GM08714 (cell line): Measurements from ENCODE around the gene SDK1.

ENCODE experiments used
- H3K4me3 ChIP-seq: fragments of 200-500 bp; sonication (Bioruptor generic); 2 replicates; pipeline ENCODE4 v1.5.1; 2014; ENCODE audit warnings: mild to moderate bottlenecking, low read length, inconsistent platforms
- ZNF274 ChIP-seq: IDR thresholded peaks from 2 replicates; pipeline ENCODE4 v1.6.1; 2012; ENCODE audit warnings: mild to moderate bottlenecking, low read depth, low read length

The SDK1 gene

DNA sequence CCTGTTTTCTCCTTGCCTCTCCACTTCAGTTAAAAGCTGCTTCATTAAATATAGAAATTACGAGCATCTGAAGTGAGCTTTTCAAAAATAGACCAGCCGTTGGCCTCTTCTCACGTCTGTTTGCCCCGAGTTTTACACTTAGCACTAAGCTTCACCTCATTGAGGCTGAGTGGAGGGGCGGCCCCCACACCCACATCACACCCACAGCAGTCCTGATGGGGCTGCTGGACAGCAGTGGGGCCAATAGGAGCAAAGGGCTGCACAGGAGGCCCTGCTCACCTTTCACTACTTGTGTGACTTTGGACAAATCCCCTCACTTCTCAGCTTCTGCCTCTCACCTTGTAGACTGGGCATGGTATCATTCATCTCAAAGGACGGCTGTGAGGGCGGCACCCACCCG lies 677.8 kb downstream of the SDK1 start:
- TF ChIP-seq ZNF274: no peak
- no peak overlapping the region for H3K4me3 ChIP-seq

DNA sequence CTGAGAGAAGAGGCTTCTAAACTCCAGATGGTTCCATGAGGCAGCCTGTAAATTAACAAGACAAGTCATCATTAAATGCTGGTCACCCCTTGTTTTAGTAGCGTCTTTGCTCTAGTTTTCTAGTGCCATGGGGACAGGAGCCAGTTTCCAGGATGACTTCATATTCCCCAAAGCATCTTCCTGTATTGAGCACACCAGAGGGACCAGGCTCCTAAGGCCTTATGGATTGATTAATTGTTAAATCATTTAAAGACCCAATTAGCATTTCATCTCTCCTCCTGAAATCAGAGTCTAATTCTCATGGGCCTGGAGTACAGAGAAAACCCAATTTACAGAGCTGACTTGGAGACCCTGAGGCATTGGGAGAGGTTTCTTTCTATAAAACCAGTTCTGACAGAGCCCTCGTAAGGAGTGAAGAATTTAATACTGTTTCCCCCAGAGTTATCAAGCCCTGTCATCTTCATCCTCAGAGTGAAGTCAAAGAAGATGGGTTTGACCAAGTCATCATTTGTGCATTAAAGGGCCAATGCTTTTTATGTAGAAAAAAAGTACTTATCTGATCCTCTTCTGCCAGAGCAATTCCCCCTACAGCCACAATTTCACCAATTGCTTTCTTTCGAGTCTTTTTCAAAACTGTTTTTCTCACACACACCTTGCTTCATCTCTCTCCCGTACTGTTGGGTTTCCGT lies 678.7 kb downstream of the SDK1 start:
- TF ChIP-seq ZNF274: no peak

DNA sequence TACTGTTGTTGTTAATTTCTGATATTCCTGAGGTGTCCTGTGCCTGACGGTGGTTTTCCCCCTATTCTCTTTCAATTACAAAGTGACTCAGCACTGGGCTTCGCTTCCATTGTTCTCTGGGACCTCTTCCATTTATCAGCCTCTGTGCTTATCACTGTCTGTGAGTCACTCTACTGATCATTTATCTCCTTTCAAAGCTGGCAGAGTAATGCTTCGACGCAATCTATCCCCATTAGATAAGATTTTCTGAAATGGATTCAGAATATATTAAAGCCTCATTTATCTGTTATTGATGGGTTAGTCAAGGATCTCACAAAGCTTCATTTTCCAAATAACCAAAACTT lies 679.2 kb downstream of the SDK1 start:
- H3K4me3 ChIP-seq: no peak overlapping the region
- no peak for TF ChIP-seq ZNF274

More for the DNA sequence above, 678.7 kb downstream of the SDK1 start:
- no peak overlapping the region for H3K4me3 ChIP-seq

DNA sequence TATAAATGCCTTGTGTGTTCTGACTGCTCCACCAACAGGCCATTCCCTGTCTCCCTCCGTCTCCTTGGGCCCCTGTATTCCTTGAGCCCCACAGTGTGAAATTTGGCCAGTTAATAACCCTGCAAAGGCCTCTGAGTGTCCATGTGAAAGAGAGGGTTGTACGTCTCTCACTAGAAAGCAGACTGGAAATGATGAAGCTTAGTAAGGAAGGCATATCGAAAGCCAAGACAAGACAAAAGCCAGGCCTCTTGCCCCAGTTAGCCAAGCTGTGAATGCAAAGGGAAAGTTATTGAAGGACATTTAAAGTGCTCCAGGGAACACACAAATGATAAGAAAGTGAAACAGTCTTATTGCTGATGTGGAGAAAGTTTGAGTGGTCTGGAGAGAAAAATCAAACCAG lies 680.2 kb downstream of the SDK1 start:
- no peak overlapping the region for H3K4me3 ChIP-seq
- TF ChIP-seq ZNF274: no peak

DNA sequence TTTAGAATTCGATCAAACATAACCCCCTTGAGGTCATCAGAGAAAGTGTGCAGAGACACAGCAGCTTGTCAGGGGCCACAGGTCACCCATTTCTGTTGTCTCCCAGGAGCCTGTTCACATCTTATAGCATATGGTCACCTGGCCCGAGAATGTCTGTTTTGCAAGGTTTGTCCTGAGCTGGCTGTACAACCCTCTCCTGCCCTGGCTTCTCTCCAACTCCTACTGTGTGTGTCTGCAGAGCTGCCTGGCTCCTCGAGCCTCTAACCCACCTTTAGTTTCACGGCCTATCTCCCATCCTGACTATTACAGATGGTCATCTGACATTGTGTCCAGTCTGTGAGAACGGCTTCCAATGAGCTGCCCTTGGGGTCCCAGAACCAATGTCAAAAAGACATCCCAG lies 683.4 kb downstream of the SDK1 start:
- no peak for TF ChIP-seq ZNF274
- H3K4me3 ChIP-seq: no peak overlapping the region

DNA sequence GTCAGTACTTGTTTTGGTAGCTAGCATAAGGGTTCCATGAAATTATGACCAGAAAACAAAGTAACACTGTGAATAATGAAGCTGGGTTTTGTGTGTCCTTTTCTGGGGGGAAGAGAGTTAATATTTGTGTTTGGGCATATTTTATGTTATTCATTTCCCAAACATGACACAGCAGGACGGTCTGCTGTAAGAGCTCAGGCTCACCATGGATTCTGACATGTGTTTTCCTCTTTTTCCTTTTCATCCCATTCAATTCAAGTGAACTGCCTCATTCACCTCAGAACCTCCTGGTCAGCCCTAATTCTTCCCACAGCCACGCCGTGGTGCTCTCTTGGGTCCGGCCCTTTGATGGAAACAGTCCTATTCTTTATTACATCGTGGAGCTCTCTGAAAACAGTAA lies 685.9 kb downstream of the SDK1 start:
- TF ChIP-seq ZNF274: no peak
- no peak overlapping the region for H3K4me3 ChIP-seq

DNA sequence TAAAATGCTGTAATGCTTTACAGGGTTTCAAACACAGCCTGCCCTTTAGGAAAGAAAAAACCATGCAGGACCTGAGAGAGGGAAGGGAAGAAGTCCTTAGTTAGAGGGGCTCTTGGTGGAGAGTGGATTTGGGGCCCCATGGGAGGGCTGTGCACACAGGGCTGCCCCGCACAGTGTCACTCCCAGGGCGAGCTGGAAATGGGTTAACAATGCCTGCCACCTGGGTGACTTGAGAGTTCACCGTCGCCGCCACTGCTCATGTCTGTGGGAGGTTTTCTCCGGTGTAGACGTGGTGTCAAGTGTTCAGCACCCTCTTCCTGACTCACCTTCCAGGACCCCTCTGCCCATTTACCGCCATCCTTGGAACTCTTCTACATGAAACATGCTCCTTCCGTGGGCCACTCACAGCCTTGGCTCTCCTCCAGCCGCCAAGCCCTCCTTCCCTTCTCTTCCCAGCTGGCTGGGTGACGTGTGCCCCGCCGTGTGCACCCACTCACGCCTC lies 686.4 kb downstream of the SDK1 start:
- H3K4me3 ChIP-seq: no peak overlapping the region
- no peak for TF ChIP-seq ZNF274

DNA sequence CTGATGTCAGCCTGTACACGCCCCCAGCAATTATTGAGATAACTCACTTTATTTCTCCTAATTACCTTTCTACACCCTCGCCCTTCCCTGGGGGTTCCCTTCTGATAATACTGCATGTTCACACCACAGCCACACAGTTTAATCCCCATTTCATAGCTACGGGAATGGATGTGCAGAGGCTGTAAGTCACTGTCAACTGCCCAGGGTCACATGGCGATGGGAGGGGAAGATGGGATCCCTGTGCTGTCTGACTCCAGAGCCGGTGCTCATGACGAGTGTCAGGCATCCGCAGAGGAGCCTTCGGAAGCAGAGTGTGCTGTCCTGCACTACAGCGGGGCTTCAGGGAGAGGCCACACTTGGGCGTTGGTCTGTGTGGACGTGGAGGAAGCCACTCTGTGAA lies 688.7 kb downstream of the SDK1 start:
- no peak for TF ChIP-seq ZNF274
- no peak overlapping the region for H3K4me3 ChIP-seq

DNA sequence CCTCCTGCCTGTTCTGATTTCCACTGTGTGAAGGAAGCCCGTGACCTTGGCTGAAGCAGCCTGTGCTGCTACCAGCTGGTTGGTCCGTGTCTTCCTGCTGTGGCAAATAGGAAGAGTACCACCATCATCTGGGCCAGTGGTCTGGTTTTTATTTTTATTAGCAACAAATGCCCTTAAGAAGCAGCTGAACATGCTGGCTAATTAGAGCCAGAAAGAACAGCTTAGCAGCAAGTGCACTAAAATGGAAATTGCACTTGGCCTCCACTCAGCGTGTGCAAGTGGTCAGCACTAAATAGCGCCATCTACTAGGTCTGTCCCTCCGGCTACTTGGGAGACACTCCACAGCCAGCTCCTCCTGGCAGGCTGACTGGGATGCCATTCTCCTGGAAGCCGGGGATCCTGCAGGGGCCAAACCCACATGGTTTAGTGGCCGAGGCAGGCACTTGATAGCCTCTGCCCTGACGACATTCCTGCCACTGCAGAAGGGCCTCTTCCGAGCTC lies 690.7 kb downstream of the SDK1 start:
- no peak overlapping the region for H3K4me3 ChIP-seq
- no peak for TF ChIP-seq ZNF274

DNA sequence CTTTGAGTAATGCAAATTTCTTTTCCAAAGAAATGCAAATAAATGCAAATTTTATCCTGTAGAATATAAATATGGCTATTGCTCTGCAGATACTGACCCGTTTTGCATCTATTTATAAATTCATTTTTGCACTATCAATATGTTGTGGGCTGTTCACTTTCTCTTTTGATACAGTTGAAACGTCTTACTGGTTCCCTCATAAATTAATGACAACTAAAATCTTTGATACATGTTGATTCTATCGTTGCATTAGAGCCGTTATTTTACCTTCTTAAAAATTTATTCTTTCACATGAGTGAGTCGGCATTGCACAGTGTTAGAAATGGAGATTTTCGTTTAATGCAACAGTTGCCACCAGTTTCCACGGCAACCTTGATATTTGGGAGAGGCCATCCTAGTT lies 691.8 kb downstream of the SDK1 start:
- TF ChIP-seq ZNF274: no peak
- no peak overlapping the region for H3K4me3 ChIP-seq

DNA sequence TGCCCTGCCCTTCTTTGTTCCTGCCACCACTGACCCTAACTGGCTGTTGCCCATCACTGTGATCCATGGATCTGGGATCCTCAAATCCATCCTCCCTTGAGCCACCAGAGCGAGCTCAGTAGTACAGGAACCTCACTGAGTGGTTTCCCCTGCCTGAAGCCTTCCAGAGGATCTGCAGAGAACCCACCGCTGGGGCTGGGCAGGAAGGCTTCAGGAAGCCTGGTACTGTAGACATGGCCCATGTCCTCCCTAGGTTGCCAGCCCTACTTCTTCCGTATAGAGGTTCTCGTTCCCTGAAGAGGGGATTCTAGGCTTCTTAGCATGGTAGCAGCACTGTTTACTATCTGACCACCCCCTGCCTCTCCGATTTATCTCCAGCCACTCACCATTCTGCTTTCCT lies 693.7 kb downstream of the SDK1 start:
- H3K4me3 ChIP-seq: no peak overlapping the region
- no peak for TF ChIP-seq ZNF274

DNA sequence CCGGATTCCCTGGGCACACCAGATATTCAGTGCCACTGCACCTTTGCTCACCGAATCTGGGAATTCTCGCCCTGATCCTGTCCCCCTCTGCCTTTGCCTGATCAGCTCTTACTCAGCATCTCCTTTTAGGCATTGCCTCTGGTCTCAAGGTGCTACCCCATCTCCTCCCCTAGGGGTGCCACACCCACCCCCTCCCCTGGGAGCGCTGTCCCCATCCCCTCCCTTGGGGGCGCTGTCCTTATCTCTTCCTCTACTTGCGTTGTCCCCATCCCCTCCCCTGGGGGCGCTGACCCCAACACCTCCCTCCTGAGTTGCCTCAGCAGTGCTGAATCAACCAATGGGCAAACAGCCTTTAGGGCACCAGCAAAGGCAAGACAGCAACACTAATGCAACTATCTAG lies 694.1 kb downstream of the SDK1 start:
- H3K4me3 ChIP-seq: no peak overlapping the region
- TF ChIP-seq ZNF274: no peak

DNA sequence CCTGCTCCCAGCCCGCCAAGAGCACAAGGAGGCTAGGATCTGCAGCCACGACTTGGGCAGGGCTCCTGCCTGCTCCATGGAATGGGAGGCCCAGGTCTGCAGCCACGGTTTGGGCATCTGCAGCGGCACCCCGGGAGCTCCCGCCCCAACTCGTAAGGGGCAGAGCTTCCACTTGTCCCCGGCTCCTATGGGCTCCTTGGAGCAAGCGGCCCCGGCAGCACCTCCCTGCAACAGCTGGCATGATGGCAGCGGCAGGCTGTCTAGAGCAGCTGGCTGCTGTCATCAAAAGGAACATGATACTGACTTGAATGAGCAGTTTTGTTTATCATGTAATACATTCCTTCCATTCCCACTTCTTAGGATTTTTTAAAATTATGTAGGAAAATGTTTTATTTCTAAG lies 697.0 kb downstream of the SDK1 start:
- H3K4me3 ChIP-seq: no peak overlapping the region
- no peak for TF ChIP-seq ZNF274

DNA sequence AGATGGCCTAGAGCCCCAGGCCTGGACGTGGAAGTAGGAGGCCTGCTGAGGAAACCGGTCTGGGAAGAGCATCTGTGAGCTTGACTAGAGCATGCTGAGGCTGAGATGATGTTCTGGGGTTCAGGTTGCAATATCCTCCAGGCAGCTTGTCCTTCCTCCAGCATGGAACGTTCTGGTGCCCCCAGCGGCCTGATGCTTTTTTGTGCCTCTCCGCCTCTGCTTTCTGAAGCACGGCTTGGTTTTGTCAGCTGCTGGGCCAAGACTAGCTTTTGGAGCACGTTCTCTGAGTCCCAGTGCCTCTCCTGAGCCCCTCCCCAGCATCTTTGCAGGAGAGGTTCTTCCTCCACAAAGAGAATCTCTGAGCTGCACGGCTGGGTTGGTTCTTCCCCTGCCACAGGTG lies 699.1 kb downstream of the SDK1 start:
- no peak overlapping the region for H3K4me3 ChIP-seq
- no peak for TF ChIP-seq ZNF274

DNA sequence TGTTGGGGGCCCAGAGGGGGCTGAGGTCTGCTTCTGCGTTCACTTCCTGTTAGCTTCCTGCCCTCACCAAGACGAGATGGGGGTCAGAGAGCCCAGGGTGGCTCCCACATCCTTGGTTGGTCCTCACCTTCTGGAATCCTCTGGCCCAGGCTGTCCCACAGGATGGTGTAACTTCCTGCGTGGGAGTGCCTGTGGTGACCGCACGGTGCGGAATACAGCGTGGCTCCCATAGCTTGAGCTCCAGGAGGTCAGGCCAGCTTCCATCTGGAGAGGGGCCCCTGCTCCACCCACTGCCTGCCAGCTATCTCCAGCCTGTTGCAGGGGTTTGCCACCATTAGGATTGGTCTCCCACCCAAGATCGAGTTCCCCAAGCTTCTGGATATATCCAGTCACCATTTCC lies 699.9 kb downstream of the SDK1 start:
- H3K4me3 ChIP-seq: no peak overlapping the region
- TF ChIP-seq ZNF274: no peak

DNA sequence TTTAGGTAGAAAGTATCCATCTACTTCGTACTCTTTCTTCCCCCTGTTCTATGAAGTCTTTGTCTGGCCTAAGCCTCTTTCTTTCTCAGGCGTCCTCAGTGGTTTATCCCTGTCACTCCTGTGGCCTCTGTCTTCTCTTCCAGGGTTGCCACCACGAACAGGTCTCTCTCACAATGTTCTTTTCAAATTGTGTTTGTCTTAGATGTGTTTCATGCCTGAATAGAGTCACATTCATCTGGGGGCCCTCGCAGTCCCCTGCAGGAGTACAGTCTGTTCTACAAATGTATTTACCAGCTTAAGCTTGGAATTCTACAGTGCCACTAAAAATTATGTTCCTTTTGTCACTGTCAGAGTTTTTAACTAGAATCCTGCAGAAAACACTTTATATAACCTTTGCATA lies 700.7 kb downstream of the SDK1 start:
- TF ChIP-seq ZNF274: no peak
- no peak overlapping the region for H3K4me3 ChIP-seq

DNA sequence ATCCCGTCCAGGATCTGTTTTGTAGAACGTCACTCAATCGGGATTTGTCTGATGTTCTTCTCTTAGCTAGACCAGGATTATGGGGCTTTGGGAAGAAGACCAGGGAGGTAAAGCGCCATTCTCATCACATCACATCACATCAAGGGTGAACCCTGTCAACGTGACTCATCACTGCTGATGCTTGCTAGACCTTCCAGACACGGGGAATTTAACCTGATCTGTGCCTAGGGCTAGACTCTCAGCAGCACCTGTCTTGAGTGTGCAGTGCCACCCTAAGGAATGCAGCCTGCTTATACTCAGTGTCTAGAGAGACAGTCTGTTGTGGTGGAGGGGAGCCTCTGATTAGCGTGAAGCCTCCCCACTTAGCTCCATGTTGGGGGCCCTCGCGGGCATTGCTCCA lies 702.5 kb downstream of the SDK1 start:
- no peak for TF ChIP-seq ZNF274
- H3K4me3 ChIP-seq: no peak overlapping the region
